Measurements from ENCODE around the gene SOAT2. TPM values are rescaled to one million over a fixed set of nuclear protein-coding genes. Genes with fewer than 3 reads are reported as not detected.

Gene SOAT2
- total RNA-seq, 1 donor from 2014 or later, result 0.40 TPM

DNA sequence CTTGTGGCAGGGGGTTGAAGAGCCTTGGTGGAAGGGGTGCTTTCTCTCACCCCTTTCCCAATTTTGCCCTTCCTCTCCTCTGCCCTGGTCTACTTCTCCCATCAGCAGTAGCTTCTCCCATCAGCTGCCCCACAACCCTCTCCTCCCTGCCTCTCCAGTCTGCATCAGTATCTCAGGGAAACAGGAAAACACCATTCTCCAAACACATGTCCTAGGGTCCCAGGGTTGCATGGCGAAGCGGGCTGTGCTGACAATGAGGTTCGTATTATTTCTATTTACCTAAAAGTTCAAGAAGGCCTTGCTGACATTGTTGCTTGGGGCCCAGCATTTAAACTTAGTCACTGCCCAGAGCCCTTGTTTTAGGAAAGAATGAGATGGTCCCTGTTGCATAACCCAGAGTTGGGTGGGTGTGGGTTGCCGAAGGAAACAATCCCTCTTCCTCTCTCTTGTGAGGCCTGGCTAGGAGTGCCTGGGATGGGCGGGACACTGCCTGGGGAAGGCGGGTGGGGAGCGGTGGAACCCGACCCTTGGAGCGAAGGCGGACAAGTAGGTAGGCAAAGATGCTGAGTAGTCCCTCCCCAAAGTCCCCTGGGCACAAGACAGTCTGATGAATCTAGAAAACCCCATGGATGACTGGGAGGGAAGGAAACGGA lies 7.1 kb upstream of the SOAT2 start:
- DNase-seq (ENCODE audit: low spot score in 2 of 2, unreplicated experiment in 2 of 2), result no peak
- peaks cover 41% of the 10 kb centered on the region for H3K4me1 Mint-ChIP-seq
- H3K27ac Mint-ChIP-seq, result peak overlapping the region; percentile 81

GRCh38 chr12:53096759-53097158 lies 6.5 kb upstream of the SOAT2 start:
- peaks cover 41% of the 10 kb centered on the region for H3K4me1 Mint-ChIP-seq
- peaks cover 3% of the 10 kb centered on the region for H3K36me3 Mint-ChIP-seq
- H3K4me3 Mint-ChIP-seq, result peak overlapping the region; percentile 74
- no peaks in the 10 kb centered on the region for H3K9me3 Mint-ChIP-seq
- H3K27me3 Mint-ChIP-seq (ENCODE audit: low read depth), result peaks cover 1% of the 10 kb centered on the region
- peak overlapping the region; percentile 80 for H3K27ac Mint-ChIP-seq
- TF ChIP-seq, protein P1, sequence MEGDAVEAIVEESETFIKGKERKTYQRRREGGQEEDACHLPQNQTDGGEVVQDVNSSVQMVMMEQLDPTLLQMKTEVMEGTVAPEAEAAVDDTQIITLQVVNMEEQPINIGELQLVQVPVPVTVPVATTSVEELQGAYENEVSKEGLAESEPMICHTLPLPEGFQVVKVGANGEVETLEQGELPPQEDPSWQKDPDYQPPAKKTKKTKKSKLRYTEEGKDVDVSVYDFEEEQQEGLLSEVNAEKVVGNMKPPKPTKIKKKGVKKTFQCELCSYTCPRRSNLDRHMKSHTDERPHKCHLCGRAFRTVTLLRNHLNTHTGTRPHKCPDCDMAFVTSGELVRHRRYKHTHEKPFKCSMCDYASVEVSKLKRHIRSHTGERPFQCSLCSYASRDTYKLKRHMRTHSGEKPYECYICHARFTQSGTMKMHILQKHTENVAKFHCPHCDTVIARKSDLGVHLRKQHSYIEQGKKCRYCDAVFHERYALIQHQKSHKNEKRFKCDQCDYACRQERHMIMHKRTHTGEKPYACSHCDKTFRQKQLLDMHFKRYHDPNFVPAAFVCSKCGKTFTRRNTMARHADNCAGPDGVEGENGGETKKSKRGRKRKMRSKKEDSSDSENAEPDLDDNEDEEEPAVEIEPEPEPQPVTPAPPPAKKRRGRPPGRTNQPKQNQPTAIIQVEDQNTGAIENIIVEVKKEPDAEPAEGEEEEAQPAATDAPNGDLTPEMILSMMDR (IDR thresholded peaks at IDR 0.05; ENCODE audit: unreplicated experiment), result no peak
- DNase-seq (ENCODE audit: low spot score in 2 of 2, unreplicated experiment in 2 of 2), result no peak

More for the DNA sequence above, 7.1 kb upstream of the SOAT2 start:
- Mint-ChIP-seq H3K36me3 (peaks cover 1% of the 10 kb centered on the region), H3K27me3 (ENCODE audit: low read depth) (peaks cover 1% of the 10 kb centered on the region), H3K4me3 (peak overlapping the region; percentile 74), H3K9me3 (no peaks in the 10 kb centered on the region)
- TF ChIP-seq, protein P1 (IDR thresholded peaks at IDR 0.05; ENCODE audit: unreplicated experiment), result no peak

GRCh38 chr12:53097207-53097563 lies 6.1 kb upstream of the SOAT2 start:
- H3K4me1 Mint-ChIP-seq, result peaks cover 41% of the 10 kb centered on the region
- H3K27me3 Mint-ChIP-seq (ENCODE audit: low read depth), result peaks cover 1% of the 10 kb centered on the region
- DNase-seq (ENCODE audit: low spot score in 2 of 2, unreplicated experiment in 2 of 2), result no peak
- H3K4me3 Mint-ChIP-seq, result peak overlapping the region; percentile 74
- peaks cover 4% of the 10 kb centered on the region for H3K36me3 Mint-ChIP-seq
- H3K9me3 Mint-ChIP-seq, result no peaks in the 10 kb centered on the region
- TF ChIP-seq, protein P1 (IDR thresholded peaks at IDR 0.05; ENCODE audit: unreplicated experiment), result no peak
- peak overlapping the region; percentile 80 for H3K27ac Mint-ChIP-seq

- Mint-ChIP-seq H3K27me3 (ENCODE audit: low read depth) (peaks cover 1% of the 10 kb centered on the region), H3K9me3 (no peaks in the 10 kb centered on the region), H3K27ac (peak within 1 kb of the TSS; percentile 96), H3K4me1 (peaks cover 41% of the 10 kb centered on the region), H3K36me3 (peaks cover 4% of the 10 kb centered on the region), H3K4me3 (peak within 1 kb of the TSS; percentile 74)
- TF ChIP-seq, protein P1 (IDR thresholded peaks at IDR 0.05; ENCODE audit: unreplicated experiment), result no peak
- DNase-seq (ENCODE audit: low spot score in 2 of 2, unreplicated experiment in 2 of 2), result peak; percentile 58 to 69
Observed at GRCh38 chr12:53097564-53098353, 5.5 kb upstream of the SOAT2 start, which contains the start of gene IGFBP6. Gene IGFBP6 (plus strand): TSS chr12:53097667. CDS start chr12:53097718, 51 bp downstream.

GRCh38 chr12:53098354-53098981 lies 4.8 kb upstream of the SOAT2 start:
- TF ChIP-seq, protein P1 (IDR thresholded peaks at IDR 0.05; ENCODE audit: unreplicated experiment), result no peak
- no peak for DNase-seq (ENCODE audit: low spot score in 2 of 2, unreplicated experiment in 2 of 2)
- H3K4me1 Mint-ChIP-seq, result peaks cover 41% of the 10 kb centered on the region
- H3K4me3 Mint-ChIP-seq, result peak overlapping the region; percentile 74
- no peaks in the 10 kb centered on the region for H3K9me3 Mint-ChIP-seq
- peaks cover 1% of the 10 kb centered on the region for H3K27me3 Mint-ChIP-seq (ENCODE audit: low read depth)
- H3K36me3 Mint-ChIP-seq, result peaks cover 4% of the 10 kb centered on the region
- H3K27ac Mint-ChIP-seq, result peak overlapping the region; percentile 96
